Measurements from ENCODE around the gene ADAMTSL4.
"Not testable (repeated sequence)": the region's sequence is repeated elsewhere in the genome, so short reads cannot be mapped to it uniquely, and the experiment has no call there.

Gene ADAMTSL4

DNA sequence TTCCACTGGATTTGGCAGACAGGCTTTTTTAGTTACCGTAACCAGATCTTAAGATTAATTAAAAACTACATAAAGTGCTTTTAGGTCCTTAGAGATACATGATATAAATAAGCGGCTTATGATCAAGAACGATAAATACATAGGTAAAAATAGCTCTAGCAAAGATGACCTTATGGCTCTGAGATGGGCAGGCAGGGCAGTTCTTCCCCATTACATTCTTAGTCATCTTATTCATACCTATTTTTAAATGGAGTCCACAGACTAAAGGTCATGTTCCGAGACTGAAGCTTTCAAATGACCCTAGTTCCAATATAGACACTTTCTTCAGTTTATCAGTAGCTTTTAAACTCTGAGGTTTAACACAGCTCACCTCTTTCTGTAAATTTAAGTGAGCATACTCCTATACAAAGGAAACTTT, 25.9 kb downstream of the ADAMTSL4 start:
- peaks cover 75% of the 10 kb centered on the region for H3K36me3 ChIP-seq (ENCODE audit: insufficient read depth, low read depth, low read length)
- H3K4me3 ChIP-seq (ENCODE audit: low read length): peak overlapping the region; percentile 98
- H3K27ac ChIP-seq (ENCODE audit: low read length): no peak overlapping the region
- no peaks in the 10 kb centered on the region for H3K27me3 ChIP-seq (ENCODE audit: insufficient read depth, low read length)
- H3K4me1 ChIP-seq (ENCODE audit: insufficient read depth, low read length): peaks cover 38% of the 10 kb centered on the region; the same call in 1 of the 2 replicates
- peak overlapping the region; percentile 7; the same call in 1 of the 2 replicates for H3K9ac ChIP-seq (ENCODE audit: low read depth, low read length)
- no peaks in the 10 kb centered on the region; the same call in 1 of the 2 replicates for H3K9me3 ChIP-seq (ENCODE audit: insufficient read depth, low read depth, low read length)

DNA sequence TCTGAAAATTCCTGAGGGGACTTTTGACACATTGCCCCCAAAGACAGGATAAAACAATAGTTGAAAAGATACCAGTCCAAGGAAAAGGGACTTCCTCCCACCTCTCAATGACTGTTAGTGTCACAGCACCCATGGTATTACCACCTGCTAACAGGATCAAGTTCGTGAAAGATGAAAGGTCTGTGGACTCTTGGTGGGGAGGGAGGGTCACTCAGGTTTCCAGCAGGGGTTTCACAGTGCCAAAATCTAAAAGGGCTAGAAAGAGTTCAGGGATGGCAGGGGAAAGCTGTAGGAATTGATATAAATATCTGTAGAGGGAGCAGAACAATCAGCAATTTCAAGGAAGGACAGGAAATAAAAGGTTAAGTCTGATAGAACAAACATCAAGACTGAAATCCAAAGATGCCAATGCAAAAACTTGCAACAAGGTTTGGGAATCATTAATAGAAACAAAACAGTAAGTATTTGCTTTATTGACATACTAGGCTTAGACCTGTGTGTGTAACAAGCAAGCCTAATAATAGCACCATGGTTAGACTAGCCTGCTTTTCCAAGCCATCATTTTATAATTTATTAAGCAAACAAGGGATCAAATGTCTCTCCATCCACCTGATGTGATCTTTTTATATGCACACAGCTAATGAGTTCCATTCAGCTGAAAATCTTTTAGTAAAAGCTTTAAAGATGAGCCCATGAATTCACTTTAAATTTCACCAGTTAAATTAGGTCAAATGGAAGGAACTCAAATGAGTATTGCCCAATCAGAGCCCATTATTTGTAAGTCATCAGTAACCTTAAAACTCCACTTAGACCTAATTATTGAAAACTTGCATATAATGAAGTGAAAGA, 26.5 kb downstream of the ADAMTSL4 start:
- peaks cover 36% of the 10 kb centered on the region; the same call in 1 of the 2 replicates for H3K4me1 ChIP-seq (ENCODE audit: insufficient read depth, low read length)
- H3K27ac ChIP-seq (ENCODE audit: low read length): no peak overlapping the region
- peak overlapping the region; percentile 98 for H3K4me3 ChIP-seq (ENCODE audit: low read length)
- H3K9ac ChIP-seq (ENCODE audit: low read depth, low read length): peak overlapping the region; percentile 99; the same call in 1 of the 2 replicates
- H3K9me3 ChIP-seq (ENCODE audit: insufficient read depth, low read depth, low read length): no peaks in the 10 kb centered on the region; the same call in 1 of the 2 replicates
- peaks cover 73% of the 10 kb centered on the region for H3K36me3 ChIP-seq (ENCODE audit: insufficient read depth, low read depth, low read length)
- no peaks in the 10 kb centered on the region for H3K27me3 ChIP-seq (ENCODE audit: insufficient read depth, low read length)

DNA sequence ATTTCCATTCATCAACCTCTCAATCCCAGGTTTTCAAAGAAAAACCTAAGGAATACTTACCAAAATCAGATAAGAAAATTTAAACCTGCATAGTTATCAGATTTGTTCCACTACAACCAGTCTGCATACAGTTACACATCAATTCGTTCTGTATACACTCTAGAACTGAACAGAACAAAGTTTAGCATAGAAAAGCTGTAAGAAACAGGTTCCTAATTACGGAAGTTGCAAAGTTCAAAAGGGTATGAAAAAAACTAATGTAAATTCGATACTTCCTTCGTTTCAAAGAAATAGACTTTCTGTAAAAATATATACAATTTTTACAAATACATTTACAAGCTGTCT, 27.1 kb downstream of the ADAMTSL4 start:
- H3K4me3 ChIP-seq (ENCODE audit: low read length): peak overlapping the region; percentile 98
- H3K9me3 ChIP-seq (ENCODE audit: insufficient read depth, low read depth, low read length): no peaks in the 10 kb centered on the region; the same call in 1 of the 2 replicates
- H3K9ac ChIP-seq (ENCODE audit: low read depth, low read length): peak overlapping the region; percentile 99; the same call in 1 of the 2 replicates
- peaks cover 36% of the 10 kb centered on the region; the same call in 1 of the 2 replicates for H3K4me1 ChIP-seq (ENCODE audit: insufficient read depth, low read length)
- no peak overlapping the region for H3K27ac ChIP-seq (ENCODE audit: low read length)
- no peaks in the 10 kb centered on the region for H3K27me3 ChIP-seq (ENCODE audit: insufficient read depth, low read length)
- H3K36me3 ChIP-seq (ENCODE audit: insufficient read depth, low read depth, low read length): peaks cover 69% of the 10 kb centered on the region

DNA sequence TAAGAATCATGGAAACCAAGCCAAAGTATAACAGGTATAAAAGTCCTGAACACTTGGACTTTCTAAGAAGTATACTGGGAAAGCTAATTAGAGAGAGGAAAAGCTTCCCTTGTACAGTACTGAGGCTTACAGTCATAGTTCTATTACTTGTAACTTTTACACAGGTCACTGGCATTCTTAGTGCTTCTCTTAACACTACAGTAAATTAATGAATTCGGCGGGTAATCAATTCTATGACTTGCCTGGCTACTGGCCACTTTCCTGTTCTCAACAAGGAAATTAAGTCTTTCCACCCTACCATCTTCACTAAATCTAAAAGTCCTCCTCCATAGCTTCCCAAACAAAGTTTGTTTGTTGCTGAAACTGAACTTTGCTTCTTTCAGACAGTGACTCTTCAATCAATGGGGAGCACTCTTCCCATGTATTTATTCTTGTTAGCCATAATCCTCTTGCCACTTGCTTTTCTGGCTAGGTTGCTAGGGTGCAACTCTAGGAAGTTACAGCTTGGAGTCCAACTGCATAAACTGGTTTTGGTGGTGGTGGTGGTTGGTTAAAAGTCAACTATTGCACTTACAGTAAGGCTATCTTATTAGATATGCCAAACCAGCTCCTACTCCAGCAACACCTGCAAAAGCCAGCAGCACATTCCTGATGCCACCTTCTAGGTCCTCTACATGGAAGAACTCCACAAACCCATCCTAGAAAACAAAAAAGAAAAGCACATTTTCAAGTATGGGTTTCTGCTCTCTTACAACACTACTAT, 27.8 kb downstream of the ADAMTSL4 start:
- H3K4me1 ChIP-seq (ENCODE audit: insufficient read depth, low read length): peaks cover 36% of the 10 kb centered on the region; the same call in 1 of the 2 replicates
- H3K36me3 ChIP-seq (ENCODE audit: insufficient read depth, low read depth, low read length): peaks cover 67% of the 10 kb centered on the region

DNA sequence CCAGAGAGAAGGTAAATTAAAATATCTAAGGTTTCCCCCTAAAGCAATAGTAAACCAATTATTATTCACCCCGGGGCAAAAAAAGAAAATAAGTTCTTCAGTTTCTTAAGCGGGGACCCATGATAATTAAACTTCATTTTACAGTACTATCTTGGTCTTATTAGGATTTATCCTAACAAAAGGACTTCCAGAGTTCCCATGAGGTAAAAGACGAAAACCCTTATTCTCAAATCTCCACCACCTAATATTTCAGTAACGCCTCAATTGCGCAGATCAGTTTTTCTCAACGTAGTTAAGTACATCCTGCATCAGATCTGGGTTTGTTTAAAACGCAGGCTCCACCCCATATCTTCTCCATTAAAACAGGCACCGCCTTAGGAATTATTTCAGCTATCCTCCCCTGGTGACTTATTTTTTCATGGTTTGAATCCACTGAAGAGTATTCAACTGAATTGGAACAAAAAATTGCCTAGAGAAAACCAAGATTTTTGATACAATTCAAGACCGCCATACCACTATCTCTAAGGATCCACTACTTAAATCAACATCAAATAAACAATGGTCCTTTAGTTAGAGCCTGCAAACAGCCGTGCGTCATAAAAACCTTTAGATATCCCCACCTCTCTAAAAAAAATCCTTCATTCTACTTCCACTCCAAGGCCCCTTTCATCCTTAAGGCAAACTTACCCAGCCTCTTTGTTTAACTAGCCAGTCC, 28.5 kb downstream of the ADAMTSL4 start:
- Histone ChIP-seq H3K36me3 (ENCODE audit: insufficient read depth, low read depth, low read length) (peaks cover 62% of the 10 kb centered on the region), H3K9me3 (ENCODE audit: insufficient read depth, low read depth, low read length) (no peaks in the 10 kb centered on the region; the same call in 1 of the 2 replicates), H3K27me3 (ENCODE audit: insufficient read depth, low read length) (no peaks in the 10 kb centered on the region), H3K9ac (ENCODE audit: low read depth, low read length) (peak overlapping the region; percentile 99), H3K4me3 (ENCODE audit: low read length) (peak overlapping the region; percentile 98), H3K4me1 (ENCODE audit: insufficient read depth, low read length) (peaks cover 36% of the 10 kb centered on the region; the same call in 1 of the 2 replicates), H3K27ac (ENCODE audit: low read length) (peak overlapping the region; percentile 98)

More for the DNA sequence above, 27.8 kb downstream of the ADAMTSL4 start:
- Histone ChIP-seq H3K27ac (ENCODE audit: low read length) (no peak overlapping the region), H3K9me3 (ENCODE audit: insufficient read depth, low read depth, low read length) (no peaks in the 10 kb centered on the region; the same call in 1 of the 2 replicates), H3K27me3 (ENCODE audit: insufficient read depth, low read length) (no peaks in the 10 kb centered on the region), H3K4me3 (ENCODE audit: low read length) (peak overlapping the region; percentile 98), H3K9ac (ENCODE audit: low read depth, low read length) (peak overlapping the region; percentile 99)

DNA sequence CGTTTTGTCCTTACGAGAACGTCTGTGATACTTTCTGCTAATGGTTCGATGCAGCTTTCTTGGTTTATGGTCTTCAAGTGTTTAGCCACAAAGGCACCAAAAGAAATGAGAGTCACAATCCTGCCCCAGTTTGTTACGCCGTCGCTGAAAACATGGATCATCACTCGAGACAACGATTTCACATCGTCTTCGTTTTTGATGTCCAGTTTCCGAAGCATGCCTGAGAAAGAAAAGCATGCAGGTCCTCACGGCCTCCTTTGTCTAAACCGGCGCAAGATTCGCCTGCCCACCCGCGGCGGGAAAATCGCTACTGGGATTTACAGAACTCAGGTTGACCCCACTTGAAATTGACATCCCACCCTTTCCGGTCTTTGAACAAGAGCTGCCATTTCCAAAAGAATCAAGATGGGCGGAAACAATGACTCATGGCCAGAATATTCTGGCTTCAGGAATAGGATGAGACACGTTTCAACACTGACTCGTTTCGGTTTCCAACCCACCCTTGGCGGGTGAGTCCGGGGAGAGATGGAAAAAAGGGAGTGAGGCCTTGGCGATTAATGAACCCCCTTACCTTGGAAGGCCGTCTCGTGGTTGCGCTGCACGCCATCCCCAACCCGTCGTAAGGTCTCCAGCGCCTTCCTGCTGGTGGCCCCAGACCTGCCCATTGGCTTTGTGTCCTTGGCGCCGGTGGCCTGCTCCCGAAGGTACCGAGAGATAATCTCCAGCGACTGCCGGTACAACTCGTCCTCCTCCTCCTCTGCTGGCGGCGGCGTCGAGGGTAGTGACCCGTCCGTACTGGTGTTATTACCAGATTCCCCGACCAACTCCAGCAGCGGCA, 29.3 kb downstream of the ADAMTSL4 start:
- Histone ChIP-seq H3K9me3 (ENCODE audit: insufficient read depth, low read depth, low read length) (no peaks in the 10 kb centered on the region; the same call in 1 of the 2 replicates), H3K4me3 (ENCODE audit: low read length) (peak overlapping the region; percentile 98), H3K36me3 (ENCODE audit: insufficient read depth, low read depth, low read length) (peaks cover 55% of the 10 kb centered on the region), H3K4me1 (ENCODE audit: insufficient read depth, low read length) (peaks cover 29% of the 10 kb centered on the region; the same call in 1 of the 2 replicates), H3K27ac (ENCODE audit: low read length) (peak overlapping the region; percentile 98), H3K9ac (ENCODE audit: low read depth, low read length) (peak overlapping the region; percentile 99), H3K27me3 (ENCODE audit: insufficient read depth, low read length) (no peaks in the 10 kb centered on the region)

DNA sequence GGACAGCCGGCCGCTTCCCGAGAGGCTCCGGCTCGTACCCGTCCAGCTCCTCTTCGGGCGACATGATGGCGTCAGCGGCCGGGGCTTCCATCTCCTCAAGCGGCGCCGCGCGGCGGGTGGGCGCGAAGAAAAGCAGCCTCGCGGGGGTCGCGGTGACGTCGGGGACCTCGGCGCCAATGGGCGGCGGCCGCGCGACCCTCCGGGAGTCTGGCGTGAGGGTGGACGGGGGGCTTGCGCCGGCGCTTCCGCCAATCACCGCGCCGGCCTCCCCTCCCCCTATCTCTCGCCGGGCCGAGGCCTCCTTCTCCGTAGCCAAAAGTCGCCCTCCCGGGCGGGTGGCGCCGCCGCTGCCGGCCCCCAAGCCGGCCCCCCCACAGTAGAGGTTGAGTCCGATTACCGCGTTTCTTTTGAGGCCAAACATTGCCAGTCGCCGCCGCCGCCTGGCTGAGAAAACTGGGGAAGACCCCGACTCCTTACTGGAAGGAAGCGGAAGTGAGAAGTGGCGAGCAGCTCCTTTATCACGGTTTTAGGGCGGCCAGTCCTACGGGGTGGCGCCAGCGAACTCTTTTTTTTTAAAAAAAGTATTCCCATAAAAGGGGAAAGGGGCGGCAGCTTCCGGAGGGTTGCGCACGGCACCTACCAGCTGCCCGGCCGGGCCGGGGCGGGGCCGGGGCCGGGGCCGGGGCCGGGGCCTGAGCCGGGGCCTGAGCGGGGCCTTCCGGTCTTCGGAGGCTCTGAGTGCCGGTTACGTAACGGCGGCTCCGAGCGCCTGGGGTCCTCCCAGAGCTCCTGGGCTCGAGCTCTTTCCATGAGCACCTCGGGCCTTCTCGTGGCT, 30.1 kb downstream of the ADAMTSL4 start, which contains the start of gene MCL1:
TSS of gene MCL1 (minus strand) at position 501 of the 835 bp plus-strand sequence. CDS start at position 421, 80 bp downstream.
- Histone ChIP-seq H3K4me3 (ENCODE audit: low read length) (peak within 1 kb of the TSS; percentile 98), H3K27ac (ENCODE audit: low read length) (peak within 1 kb of the TSS; percentile 98), H3K9me3 (ENCODE audit: insufficient read depth, low read depth, low read length) (no peaks in the 10 kb centered on the region; the same call in 1 of the 2 replicates), H3K4me1 (ENCODE audit: insufficient read depth, low read length) (peaks cover 25% of the 10 kb centered on the region; the same call in 1 of the 2 replicates), H3K36me3 (ENCODE audit: insufficient read depth, low read depth, low read length) (peaks cover 46% of the 10 kb centered on the region), H3K27me3 (ENCODE audit: insufficient read depth, low read length) (no peaks in the 10 kb centered on the region), H3K9ac (ENCODE audit: low read depth, low read length) (peak within 1 kb of the TSS; percentile 99)

DNA sequence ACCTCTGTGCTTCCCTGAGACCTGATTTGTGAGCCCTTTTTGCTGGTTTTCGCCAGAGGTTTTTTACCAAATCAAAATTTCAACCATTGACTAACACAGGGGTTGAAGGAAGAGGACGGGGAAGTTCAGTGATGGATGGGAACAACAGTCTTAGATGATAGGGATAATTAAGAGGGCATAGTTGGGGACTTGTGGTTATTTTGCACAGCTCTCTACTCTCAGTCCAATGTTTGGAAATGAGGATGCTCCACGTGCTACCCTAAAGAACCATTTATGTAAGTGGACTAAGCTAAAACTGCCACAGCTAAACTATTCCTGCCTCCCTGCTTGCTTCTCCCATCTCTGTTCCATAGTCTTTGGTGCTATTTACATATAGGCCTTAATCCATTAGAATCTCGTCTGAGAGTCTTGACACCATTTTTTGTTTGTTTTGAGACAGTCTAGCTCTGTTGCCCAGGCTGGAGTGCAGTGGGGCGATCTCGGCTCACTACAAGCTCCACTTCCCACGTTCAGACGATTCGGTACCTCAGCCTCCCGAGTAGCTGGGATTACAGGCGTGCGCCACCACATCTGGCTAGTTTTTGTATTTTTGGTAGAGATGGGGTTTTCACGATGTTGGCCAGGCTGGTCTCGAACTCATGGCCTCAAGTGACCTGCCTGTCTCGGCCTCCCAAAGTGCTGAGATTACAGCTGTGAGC, 30.9 kb downstream of the ADAMTSL4 start:
- peak overlapping the region; percentile 99 for H3K9ac ChIP-seq (ENCODE audit: low read depth, low read length)
- H3K27me3 ChIP-seq (ENCODE audit: insufficient read depth, low read length): no peaks in the 10 kb centered on the region
- peak overlapping the region; percentile 88 for H3K4me3 ChIP-seq (ENCODE audit: low read length)
- H3K4me1 ChIP-seq (ENCODE audit: insufficient read depth, low read length): peaks cover 17% of the 10 kb centered on the region; the same call in 1 of the 2 replicates
- H3K36me3 ChIP-seq (ENCODE audit: insufficient read depth, low read depth, low read length): peaks cover 39% of the 10 kb centered on the region
- no peaks in the 10 kb centered on the region; the same call in 1 of the 2 replicates for H3K9me3 ChIP-seq (ENCODE audit: insufficient read depth, low read depth, low read length)
- H3K27ac ChIP-seq (ENCODE audit: low read length): peak overlapping the region; percentile 85

DNA sequence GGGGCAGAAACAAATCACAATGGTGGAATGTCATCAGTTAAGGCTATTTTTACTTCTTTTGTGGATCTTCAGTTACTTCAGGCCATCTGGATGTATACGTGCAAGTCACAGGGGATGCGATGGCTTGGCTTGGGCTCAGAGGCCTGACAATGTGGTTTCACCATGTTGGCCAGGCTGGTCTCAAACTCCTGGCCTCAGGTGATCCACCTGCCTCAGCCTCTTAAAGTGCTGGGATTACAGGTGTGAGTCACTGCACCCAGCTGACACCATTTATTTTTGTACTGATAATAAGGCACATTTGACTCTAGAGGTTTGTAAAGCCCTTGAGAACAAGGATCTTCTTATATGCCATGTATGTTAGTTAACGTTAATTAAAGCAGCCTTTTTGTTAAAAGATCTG, 31.8 kb downstream of the ADAMTSL4 start:
- H3K27me3 ChIP-seq (ENCODE audit: insufficient read depth, low read length); H3K27ac ChIP-seq (ENCODE audit: low read length); H3K4me3 ChIP-seq (ENCODE audit: low read length); H3K4me1 ChIP-seq (ENCODE audit: insufficient read depth, low read length); H3K9me3 ChIP-seq (ENCODE audit: insufficient read depth, low read depth, low read length): not testable (repeated sequence)
- peak overlapping the region; percentile 27; the same call in 1 of the 2 replicates for H3K9ac ChIP-seq (ENCODE audit: low read depth, low read length)
- H3K36me3 ChIP-seq (ENCODE audit: insufficient read depth, low read depth, low read length): peaks cover 30% of the 10 kb centered on the region
